Stromal cell of bone marrow (primary cell): ENCODE measurements around the gene LNX1.
"Not testable (repeated sequence)": the region's sequence is repeated elsewhere in the genome, so short reads cannot be mapped to it uniquely, and the experiment has no call there.

ENCODE experiments used
- DNase-seq: peaks from one replicate; pipeline ENCODE4 v3.0.0-alpha.2; 2012; ENCODE audit warnings: low read depth

Gene LNX1

GRCh38 chr4:53459548-53459947 lies 131.7 kb downstream of the LNX1 start:
- DNase-seq, result no peak

GRCh38 chr4:53456178-53456577 lies 135.1 kb downstream of the LNX1 start:
- no peak for DNase-seq

DNA sequence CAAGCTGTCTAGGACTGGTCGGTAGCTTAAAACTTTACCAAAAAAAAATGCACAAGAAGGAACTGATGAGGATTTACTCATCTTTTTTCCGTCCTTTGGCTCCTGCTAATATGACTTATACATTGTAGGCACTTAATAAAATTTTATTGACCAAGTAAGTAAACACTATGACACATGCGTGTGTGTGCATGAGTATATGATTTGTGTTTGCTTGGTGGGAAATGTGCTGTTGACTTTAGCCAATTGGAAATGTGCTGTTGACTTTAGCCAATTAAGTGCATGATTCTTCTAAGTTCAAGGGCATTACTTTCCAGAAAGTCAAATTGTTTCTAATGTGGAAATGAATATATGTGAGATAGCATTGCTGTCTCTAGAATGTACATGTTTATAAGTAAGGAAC lies 135.5 kb downstream of the LNX1 start:
- DNase-seq, result no peak

GRCh38 chr4:53453385-53453784 lies 137.9 kb downstream of the LNX1 start:
- DNase-seq, result peak; percentile 13

DNA sequence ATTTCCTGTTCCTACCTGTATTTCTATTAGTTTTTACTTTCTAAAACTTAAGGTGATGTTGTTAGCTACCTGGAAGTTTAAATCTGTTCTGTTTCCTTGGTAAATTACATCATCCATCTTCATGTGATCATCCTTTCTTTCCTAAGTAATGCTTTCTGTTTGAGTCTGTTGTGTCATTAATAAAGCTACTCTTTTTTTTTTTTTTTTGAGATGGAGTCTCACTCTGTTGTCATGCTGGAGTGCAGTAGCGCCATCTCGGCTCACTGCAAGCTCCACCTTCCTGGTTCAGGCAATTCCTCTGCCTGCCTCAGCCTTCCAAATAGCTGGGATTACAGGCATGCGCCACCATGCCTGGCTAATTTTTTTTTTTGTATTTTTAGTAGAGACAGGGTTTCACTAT lies 140.5 kb downstream of the LNX1 start:
- DNase-seq, result peak; percentile 13

- no peak for DNase-seq
These were observed 146.3 kb downstream of the LNX1 start for GRCh38 chr4:53444954-53445353.

DNA sequence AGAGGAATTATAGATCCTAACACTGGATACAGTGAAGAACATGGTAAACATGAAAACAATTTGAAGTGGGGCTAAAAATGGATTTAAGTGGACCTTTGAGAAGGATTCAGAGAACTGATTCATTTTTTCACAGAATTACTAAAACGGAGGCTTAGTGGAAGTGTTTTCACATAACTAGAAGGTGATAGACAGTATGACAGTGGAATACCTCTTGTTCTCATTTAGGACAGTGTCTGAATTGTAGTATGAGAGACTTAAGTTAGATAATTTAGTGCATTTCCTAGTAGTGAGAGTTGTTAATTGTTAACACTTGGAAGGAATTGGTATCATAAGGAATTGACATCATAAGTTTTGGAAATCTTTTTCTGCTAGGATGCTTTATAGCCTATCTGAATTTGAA lies 149.7 kb downstream of the LNX1 start:
- DNase-seq, result no peak

DNA sequence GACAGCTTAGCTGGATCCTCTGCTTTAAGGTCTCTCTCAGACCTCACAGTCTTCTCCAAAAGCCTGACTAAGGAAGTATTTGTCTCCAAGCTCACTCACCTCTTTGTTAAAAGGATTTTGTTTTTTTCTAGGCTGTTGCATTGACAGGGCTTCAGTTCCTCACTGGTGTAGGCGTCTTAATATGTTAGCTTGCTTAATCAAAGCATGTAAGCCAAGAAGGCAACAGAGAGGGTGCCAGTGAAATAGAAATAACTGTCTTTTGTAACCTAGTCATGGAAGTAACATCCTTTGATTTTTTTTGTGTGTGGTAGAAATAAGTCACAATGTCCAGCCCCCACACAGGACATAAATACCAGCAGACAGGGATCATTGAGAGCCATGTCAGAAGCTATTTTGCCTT lies 155.0 kb downstream of the LNX1 start:
- DNase-seq, result peak; percentile 2

DNA sequence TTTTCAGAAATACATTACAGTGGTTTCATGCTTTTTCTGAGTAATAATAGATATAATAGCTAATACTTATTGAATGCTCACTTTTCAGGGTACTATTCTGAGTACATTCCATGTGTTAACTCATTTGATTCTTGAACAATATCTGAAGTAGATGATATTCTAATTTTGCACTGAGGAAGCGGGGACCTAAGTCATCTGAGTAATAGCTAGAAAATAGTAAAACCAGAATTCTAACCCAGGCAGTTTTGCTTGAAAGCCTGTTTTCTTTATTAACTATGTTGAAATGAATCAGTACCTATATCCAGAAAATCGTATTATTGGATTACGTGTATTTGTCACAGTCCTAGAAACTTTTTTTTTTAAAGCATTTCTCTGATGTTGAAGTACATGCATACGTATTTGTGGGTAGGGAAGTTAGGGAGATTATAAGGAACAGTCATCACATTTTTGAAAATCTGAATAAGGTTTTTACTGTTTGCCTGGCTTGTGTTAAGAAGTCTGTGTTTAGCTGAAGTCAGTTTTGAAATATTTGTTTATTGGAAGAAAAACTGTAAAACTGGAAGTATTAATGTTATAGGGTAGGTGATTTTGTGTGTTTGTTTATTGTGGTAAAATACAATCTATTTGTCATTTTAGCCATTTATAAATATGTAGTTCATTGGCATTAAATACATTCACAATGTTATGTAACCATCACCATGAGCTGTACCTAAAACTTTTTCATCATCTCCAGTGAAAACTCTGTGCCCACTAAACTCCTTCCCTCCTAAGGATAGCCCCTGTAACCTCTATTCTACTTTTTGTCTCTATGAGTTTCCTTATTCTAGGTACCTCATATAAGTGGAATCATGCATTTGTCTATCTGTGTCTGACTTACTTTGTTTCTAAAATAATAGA lies 158.5 kb downstream of the LNX1 start:
- DNase-seq, result no peak

GRCh38 chr4:53431052-53431451 lies 160.2 kb downstream of the LNX1 start:
- no peak for DNase-seq

DNA sequence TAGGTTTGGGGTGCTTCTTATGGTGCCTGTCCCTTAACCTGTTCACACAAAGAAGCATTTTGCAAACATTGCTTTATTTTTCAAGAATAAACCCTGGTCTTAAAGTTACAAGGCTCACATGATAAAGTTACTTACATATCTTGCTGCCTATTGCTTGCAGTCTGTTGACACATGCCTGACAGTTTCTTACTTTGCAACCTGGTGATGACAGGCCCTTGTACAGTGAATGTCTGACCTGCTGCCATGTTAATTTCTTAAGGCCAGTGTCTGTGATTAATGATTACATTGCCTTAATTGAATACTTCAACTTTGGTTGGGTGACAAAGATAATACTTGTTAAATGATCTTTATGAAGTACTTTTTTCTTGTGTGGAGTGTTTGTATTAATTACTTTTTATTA lies 163.9 kb downstream of the LNX1 start:
- no peak for DNase-seq

- peak; percentile 6 for DNase-seq
These were observed 167.0 kb downstream of the LNX1 start for GRCh38 chr4:53424280-53424679.

- no peak for DNase-seq
These were observed 168.9 kb downstream of the LNX1 start for GRCh38 chr4:53422367-53422766.

DNA sequence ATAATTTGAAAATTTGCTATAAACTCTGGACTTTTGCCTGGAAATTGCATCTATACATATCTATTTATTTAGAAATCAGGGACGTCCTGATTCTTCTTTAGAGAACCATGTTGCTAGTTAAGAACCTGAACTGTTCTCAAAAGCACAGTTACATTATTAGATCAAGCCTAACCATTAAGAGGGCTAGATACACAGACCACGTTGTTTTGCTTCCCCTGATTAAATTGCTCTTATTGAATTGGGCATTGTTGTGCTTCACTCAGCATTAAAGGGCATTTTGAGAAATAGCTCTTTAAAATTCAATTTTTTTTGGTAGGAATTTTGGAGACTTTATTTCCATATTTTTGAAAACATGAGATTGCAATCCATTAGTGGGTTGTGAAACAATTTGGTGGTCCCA lies 169.5 kb downstream of the LNX1 start:
- DNase-seq, result no peak

- DNase-seq, result no peak
These were observed 172.1 kb downstream of the LNX1 start for GRCh38 chr4:53419208-53419607.

DNA sequence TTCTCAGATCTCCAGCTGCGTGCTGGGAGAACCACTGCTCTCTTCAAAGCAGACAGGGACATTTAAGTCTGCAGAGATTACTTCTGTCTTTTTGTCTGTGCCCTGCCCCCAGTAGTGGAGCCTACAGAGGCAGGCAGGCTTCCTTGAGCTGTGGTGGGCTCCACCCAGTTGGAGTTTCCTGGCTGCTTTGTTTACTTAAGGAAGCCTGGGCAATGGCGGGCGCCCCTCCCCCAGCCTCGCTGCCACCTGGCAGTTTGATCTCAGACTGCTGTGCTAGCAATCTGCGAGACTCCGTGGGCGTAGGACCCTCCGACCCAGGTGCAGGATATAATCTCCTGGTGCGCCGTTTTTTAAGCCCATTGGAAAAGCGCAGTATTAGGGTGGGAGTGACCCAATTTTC lies 181.8 kb downstream of the LNX1 start:
- DNase-seq, result not testable (repeated sequence)
